ENCODE measurements around the gene MGA. TPM values are rescaled to one million over a fixed set of nuclear protein-coding genes. Genes with fewer than 3 reads are reported as not detected.

MGA gene
- polyA plus RNA-seq, 1 donor: 22.0 TPM

DNA sequence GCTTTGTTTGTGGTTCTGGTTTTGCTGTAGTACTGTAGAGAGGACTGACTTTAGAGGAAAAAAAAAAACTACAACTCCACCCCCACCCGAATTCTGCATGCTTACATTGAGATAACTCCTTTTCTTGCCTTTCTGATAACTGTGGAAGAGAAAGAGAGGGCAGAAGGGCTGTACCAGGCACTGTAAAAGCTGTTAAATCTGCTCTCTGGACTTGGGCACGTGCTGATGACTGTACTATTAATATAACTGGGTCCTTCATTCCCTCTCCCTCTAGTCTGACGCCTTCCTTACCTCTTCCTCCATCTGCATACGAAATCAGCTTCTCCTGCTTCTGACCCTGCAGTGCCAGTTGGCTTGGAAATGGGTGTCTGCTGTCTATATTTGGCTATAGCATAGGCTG is 129.0 kb downstream of the MGA start:
- no peak for DNase-seq

DNA sequence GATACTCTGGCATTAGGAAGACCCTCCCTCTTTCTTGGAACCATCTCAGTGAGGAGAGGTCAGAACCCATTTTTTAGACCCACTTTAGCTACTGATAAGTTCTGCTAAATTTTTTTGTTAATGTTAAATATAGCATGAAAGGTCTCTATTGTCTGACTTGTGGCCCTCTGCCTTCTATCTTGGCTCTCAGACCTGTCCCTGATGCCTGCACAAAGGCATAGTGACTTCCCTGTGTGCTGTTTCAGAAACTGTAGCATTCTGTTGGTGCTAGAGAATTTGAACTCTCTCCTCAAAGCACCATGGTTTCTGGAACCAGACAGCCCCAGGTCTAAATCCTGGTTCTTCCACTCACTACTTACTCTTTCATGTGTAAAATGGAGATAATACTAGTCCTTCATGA is 129.5 kb downstream of the MGA start:
- no peak for DNase-seq

DNA sequence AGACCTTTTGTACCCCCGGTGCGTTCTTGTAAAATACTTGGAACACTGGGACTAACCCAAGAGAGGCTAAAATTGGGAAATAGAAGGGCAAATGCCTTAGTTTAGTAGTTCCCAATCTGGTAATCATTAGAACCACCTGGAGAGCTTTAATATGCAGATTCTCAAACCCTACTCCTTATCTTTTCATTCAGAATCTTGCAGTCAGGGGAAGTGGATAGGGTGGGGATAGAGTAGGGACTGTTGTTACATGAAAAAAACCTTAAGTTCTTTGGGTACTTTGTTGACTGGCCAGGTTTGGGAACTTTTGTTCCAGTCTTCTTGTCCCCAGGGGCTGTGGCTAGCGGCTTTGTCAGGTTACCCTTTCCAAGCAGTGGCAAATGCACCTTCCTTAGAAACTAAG is 130.0 kb downstream of the MGA start:
- DNase-seq: no peak

DNA sequence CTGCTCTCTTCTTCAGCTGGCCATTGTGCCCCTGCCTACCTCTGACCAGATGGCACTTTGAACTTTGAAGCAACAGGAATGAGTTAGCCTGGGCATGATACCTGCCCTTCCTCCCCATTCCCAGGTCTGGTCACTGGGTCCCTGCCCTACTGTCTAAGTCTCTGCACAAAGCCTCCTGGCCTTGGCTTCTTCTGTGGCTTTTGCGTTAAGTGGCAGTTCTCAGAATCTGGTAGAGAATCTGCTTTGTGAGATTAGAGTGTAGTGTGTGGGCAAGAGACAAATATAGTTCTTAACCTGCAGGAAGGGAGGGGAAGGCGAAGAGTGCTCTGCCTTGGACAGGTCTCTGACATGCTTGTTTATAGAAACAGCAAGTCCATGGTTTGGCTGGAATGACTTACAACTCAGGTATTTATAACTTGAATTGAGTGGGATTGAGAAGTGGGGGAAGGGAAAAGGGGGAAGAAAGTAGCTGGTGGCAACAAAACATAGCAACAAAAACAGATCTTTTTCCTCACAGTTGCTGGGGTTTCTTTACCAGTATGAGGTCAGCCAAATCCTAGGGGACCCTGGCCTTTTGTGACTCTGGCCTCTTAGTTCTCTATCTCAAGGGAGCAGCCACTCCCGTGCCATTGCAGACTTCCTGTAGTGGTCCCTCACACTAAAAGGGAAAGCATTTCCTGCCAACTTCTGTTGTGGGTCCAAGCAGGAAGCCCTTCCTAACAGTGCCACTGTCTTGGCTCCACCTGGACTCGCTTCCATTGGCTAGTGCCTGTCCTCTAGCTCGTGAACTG is 130.7 kb downstream of the MGA start:
- DNase-seq: no peak

DNA sequence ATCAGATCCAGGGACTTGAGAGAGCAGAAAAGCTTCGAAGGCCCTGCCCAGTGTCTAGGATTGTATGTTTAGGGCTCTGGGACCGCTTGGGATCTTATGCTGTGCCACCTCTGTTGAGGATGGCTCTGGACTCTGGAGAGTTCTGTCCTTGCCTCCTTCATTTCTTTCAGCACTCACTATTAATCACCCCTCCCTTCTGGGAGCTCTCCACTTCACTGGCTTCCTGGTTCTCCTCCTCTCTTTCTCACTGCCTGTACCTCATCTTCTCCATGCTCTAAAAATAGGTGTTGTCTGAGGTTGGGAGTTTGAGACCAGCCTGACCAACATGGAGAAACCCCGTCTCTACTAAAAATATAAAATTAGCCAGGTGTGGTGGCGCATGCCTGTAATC is 131.3 kb downstream of the MGA start:
- no peak for DNase-seq

DNA sequence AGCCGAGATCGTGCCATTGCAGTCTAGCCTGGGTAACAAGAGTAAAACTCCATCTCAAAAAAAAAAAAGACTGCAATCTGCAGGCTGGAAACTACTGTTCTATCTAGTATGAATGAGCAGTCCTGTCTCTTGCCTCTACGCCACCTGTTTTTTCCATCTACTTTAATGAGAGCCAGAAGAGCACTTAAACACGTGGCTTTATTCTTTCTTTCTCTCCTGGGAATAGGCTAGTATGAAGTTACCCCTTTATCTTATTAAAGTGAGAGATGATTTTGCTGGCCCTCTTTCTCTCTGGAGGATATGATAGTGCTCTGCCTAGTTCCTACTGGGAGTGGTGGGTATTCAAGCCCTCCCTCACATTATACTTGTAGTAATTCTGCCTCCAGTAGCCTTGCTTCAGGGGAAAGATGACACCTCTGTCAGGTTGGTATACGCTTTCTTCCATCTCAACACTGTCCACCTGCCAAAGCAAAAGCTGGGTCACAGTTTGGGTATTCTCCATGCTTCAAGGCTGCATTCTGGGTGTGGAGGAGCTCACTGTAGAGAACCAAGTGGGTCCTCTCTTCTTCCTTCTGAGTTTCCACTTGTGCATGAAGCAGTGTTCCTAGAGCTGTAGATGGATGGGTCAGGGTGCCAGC is 131.9 kb downstream of the MGA start:
- no peak for DNase-seq

DNA sequence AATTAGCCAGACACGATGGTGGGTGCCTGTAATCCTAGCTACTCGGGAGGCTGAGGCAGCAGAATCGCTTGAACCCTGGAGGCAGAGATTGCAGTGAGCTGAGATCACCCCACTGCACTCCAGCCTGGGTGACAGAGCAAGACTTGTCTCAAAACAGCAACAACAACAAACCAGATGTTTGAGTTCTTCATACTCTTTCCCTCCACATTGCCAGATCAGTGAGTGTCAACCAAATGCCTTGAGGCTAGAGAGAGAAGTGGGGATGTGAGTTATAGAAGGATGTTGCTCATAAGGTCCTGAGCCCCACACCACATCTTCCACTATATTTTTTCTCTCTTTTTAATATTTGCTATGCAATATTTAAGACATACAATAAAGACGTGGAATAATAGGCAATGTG is 133.9 kb downstream of the MGA start:
- DNase-seq: no peak

DNA sequence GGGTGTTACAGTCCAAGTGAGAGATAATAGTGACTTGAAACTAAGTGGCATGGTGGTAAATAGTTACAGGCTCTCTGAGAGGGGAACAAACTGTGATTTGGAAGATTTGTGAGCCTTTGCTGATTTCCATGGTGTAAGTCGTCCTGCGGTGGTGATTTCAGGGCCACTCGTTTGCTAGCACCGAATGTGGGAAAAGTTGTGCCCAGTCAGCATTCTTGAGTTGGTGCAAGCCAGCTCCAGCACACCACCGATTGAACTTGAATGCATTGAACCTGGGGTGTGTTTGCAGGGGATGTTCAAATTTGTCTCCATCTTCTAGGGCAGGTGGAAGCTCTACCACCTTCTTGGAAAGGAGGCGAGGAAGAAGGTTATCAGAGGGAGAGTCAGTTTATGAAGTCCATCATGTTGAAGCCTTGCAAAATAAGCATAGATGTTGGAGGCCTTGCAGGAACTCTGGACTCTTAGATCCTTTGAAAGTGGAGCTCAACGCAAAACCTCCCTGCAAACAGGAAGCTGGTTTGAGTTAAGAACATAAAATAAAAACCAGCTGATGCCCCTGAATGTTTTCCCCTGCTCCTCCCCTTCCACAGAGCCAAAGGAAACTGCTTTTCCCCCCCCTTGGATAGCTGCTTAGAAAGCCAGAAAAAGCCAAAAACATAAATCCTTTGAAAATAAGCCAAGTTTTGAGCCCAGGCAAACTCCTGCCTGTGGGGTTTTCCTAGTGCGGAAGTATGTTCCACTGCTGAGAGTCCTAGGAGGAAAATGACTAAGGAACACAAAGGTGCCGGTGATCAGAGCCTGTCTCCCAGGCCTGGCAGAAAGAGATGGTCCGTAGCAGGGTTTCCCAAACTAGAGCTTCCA is 136.0 kb downstream of the MGA start:
- DNase-seq: no peak

DNA sequence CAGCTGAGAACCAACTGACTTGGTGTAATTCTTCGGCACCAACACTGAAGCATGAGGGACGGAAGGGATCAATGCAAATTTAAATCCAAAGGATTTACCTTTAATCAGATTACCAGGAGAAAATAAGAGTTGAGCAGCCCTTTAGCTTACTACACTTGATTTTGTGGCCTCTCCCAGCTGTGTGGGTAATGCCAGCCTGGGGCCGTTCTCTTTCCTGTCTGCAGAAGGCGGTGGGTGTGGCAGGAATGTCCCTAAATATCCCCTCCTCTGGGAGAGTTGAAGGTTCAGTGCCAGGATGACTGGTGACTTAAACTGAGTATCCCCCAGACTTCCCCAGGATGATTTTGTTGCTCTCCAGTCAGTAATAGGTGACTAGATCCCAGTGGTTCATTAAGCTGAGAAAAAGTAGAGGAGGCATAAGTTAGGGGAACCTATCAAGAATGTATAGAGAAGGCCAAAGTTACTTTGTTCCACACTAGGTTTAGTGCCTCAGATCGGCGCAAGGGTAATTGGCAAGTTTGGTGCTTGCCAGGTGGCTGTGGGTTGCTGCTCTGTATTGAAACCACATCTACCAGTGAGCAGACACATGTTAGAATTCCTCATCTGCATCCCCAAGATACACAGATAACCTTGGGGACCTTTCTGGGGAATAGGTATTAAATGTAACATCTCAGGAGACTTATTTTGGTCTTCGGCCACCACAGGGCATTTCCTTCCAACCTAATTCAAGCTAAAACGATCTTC is 137.2 kb downstream of the MGA start:
- DNase-seq: no peak

DNA sequence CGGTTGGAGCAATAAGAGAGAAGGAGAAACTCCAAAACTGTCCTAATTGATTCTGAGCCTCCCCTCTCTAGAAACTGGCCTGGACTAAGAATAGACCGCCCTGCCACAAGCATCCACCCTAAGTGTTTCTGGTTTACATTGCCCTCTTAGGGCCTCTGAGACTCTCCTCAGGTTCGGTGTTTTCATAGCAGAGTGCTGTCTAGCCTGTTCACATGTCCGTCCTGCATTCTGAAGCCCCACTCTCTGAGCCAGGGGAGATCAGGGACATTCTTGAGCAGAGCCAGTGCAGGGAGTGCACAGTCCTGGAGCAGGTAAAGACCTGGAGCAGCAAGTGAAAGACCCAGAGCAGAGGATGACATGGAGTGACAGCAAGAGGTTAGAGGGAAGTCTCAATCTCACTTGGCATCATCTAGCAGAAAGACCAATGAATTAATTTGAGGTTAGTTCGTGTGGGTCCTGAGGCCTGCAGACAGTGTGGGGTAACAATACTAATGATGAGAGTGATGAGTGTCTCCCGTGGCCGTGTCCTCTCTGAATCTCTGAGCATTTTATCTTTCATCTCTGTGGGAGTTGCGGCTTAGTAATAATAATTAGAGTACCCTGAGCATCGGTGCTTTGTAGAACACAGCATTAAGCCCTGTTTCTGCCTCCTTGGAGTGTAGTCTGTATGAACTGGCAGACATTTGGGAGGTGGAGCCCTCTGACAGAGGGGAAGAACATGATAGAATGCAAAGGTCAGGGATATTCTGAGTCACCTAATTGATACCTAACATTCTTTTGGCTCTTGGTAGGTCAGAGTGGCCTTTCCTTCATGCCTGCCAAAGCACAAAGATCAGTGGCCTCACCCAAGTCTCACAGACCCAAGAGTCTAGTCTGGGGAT is 138.6 kb downstream of the MGA start:
- DNase-seq: no peak

DNA sequence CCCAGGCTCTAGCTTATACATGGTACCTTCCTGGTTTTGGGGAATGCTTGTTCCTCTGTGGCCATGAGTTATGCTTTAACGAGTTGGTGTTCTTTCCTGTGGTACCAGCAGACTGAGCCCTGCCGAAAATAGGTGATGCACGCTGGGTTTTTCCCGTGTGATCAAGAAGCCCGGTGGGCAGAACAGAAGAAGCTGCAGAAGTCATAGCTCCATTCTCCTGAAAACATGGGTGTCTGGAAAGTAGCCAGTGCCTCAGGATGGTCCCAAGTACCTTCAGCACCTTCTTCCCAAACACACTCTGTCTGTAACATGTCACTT is 139.2 kb downstream of the MGA start:
- no peak for DNase-seq

DNA sequence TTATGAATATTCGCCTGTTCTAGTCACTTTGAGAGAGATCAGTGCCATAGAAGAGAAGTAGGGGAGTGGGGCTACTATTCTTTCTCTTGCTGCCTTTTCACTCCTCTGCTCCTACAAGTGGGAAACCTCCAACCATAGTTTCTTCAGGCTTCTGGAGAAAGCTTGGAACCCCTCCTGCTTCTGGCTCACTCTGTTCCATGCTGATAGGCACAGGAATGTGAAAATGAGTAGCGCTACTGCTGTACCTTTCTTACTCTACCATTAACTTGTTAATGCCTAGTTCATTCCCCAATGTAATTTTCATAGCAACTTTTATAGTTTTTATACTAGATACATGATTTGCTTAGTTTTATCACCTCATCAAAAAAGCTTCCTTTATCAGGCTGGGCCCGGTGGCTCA is 141.0 kb downstream of the MGA start:
- DNase-seq: no peak

DNA sequence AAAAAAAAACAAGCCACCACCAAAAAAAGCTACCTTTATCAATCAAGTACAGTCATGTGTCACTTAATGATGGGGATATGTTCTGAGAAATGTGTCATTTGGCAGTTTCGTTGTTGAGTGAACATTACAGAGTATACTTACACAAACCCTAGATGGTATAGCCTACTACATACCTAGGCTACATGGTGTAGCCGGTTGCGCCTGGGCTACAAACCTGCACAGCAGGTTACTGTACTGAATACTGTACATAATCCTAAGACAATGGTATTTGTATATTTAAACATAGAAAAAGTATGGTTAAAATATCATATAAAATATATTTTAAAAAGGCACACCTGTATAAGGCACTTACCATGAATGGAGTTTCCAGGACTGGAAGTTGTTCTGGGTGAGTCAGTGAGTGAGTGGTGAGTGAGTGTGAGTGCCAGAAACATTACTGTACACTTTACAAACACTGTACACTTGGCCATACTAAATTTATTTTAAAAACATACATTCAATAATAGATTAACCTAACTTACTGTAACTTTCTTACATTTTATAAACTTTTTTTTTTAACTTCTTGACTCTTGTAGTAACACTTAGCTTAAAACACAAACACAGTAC is 141.7 kb downstream of the MGA start:
- no peak for DNase-seq

DNA sequence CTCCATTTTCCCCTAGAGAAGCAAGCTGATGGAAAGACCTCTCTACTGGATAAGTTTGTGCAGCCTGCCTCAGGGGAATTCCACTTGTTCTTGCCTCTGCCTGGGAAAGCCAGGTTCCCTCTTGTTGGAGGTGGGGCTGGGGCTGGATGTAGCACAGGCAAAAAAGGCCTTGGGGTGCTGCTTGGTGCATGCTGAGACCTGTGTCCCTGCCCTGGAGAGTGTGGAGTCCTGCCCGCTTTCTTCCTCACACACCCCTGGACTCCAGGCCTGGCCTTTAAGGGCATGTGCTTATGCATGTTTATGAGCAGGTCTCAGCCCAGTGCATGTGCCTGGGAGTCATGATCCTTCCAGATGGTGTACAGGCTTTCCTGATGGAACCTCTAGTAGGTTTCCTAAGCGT is 144.2 kb downstream of the MGA start:
- DNase-seq: no peak

DNA sequence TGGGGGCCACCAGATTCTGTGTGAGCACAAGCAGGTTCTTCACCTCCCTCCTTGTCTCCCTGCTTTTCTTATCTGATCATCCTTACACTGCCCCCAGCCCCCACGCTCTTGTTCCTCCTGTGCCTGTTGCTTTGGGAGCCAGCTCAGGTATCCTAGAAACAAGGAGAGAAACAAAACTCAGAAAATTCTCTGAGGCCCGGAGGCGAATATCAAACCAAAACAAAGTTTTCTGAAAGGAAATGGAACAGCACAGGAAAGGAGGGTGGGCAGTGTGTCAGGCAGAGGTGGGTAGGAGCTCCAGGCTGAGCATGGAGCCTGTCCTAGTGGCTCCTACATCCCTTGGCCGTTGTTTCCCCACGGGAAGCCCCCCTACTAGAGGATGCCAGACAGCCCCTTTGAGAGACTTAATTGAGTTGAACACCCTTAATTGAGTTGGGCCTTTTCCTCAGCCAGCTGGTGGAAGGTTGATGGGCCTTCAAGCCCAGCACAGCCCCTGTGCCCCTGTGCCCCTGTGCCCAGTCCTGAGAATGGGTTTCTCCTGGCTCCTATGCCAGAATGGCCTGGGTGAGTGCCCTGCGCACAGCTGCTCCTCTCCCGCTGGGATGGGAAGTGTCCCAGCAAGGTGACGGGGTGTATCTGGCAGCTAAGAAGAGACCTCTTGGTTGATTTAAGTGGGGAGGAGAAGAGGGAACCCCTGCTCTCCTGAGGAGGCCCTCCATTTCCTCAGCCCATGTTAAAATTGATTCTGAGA is 144.9 kb downstream of the MGA start:
- DNase-seq: no peak

DNA sequence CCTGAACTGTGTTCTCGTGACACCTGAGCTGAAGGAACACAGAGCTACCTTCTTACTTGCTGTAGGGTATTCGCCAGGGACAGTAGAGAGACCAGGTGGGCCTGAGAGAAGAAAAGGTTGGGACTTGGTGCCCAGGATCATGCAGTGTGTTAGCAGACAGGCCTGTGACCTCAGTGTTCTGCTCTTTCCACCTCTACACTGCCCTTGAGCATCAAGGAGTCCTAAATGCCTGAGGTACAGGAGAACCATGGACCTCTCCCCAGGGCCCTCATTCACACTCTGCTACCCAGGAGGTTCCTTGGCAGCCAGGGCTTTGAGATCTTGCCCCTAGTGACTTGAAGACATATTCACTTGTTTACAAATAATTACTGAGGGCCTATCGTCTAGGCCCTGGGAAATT is 145.5 kb downstream of the MGA start:
- no peak for DNase-seq

DNA sequence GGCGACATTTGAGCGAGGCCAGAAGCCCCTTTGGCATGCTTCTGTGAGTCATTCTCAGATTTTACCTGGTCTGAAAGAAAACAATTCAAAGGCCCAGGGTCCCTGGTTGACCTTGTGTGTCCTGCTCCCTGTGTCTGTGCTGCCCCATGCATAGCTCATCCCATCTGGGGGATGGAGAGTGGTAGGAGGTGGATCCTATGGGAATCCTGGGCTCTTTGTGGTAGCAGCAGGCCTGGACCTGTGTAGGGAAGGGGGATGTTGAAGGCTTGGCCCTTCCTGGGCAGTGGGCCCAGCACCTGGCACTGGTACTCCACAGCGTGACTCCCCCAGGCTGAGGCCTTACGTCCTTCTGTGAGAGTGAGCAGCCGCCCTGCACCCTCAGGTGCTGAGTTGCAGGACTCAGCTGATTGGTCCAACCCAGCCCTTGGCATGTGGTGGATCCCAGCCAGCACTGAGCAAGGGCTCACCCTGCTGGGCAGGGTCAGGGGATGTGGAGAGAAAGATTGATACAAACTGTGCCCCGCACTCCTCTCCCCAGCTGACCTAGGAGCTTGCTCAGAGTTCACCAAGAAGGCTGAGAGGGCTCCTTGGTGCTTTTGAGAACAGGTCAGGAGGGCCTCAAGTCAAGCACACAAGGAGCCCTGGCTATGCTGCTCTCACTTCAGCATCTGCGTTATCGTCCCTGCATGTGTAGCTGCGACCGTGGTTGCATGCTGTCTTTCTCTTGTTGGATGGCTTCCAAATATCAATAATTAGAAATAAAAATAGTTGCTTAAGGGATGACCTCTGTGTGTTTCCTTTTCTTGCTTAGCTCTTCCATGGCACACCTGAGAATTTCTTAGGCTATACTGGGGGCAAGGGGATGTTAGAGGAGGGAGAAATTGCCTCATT is 146.3 kb downstream of the MGA start:
- DNase-seq: no peak

DNA sequence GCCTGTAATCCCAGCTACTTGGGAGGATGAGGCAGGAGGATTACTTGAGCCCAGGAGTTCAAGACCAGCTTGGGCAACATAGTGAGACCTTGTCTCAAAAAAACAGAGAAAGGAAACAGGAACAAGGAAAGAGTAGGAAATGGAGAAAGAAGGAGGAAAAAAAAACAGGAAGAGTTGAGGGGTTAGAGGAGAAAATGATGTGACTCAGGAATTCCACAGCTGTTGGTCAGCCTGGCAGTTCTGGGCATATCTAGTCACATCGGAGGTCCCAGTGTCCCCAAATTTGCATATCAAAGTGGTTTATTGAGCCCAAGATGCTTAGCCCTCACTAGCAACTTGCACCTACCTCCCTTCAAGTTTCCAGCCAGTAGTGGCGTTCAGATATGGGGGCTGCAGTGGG is 148.9 kb downstream of the MGA start:
- DNase-seq: no peak

DNA sequence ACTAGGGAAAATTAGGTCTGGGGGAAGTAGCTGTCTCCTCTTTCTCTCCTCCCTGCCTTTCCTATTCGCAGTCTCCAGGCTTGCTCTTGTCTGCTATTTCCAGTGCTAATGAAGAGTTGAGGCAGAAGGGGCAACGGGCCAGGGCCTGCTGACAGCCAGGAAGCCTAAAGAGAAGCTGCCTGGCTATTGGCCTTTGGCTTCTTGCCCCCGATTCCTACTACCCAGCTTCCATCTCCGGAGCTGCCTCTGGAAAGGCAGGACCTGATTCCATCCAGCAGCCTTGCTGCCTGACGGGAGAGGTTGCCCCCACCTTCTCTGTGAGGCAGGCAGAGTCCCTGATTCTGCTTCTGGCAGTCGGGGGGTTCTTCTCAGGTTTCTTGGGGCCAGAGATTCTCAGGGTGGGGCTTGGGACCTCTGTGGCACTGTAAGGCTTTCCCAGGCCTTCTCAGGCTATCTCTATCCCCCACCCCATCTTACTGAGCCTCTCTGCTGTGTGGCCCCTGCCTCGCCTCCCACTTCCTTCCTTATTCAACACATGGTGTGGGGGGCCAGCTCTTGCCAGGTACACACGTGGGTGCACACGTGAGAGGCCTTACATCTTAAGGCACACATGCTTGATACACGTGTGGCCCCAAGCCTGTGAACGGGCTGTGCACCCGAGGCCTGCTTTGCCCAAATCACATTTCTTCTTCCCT is 149.5 kb downstream of the MGA start:
- DNase-seq: no peak
